OCI-LY1 (cell line): ENCODE data around the gene MET.

Source experiments
- H2AFZ ChIP-seq: fragments of 200-600 bp; sonication (generic), shearing (Covaris generic); 2 replicates; pipeline ENCODE4 v1.6.0; 2014; ENCODE audit warnings: antibody characterized with exemption, mild to moderate bottlenecking, low read length
- H3F3A ChIP-seq: fragments of 200-600 bp; sonication (generic), shearing (Covaris generic); 2 replicates; pipeline ENCODE4 v1.6.0; 2014; ENCODE audit warnings: mild to moderate bottlenecking, antibody characterized with exemption, low read length, moderate library complexity; ENCODE audit not compliant: insufficient read depth
- H3K27ac ChIP-seq: fragments of 200-600 bp; sonication (generic); 2 replicates; pipeline ENCODE4 v1.5.1; 2014; ENCODE audit warnings: low read length, mixed run types, mild to moderate bottlenecking, low read depth; ENCODE audit not compliant: poor library complexity, severe bottlenecking
- H3K27me3 ChIP-seq: fragments of 200-600 bp; sonication (generic); 2 replicates; pipeline ENCODE4 v1.6.0; 2014; ENCODE audit warnings: antibody characterized with exemption, mild to moderate bottlenecking, low read length, moderate library complexity; ENCODE audit not compliant: insufficient read depth
- H3K36me3 ChIP-seq: fragments of 200-600 bp; sonication (generic); 2 replicates; pipeline ENCODE4 v1.6.1; 2014; ENCODE audit warnings: mild to moderate bottlenecking, antibody characterized with exemption, low read length, moderate library complexity, mixed read lengths; ENCODE audit not compliant: insufficient read depth
- H3K4me1 ChIP-seq: fragments of 200-600 bp; sonication (generic); 2 replicates; pipeline ENCODE4 v1.5.1; 2014; ENCODE audit warnings: mild to moderate bottlenecking, low read length, moderate library complexity; ENCODE audit not compliant: insufficient read depth, severe bottlenecking
- H3K4me2 ChIP-seq: fragments of 200-600 bp; sonication (generic), shearing (Covaris generic); 2 replicates; pipeline ENCODE4 v1.6.1; 2014; ENCODE audit warnings: low read length
- H3K4me3 ChIP-seq: fragments of 200-600 bp; sonication (generic); 2 replicates; pipeline ENCODE4 v1.5.1; 2014; ENCODE audit warnings: low read length, low read depth, mild to moderate bottlenecking, mixed read lengths; ENCODE audit not compliant: poor library complexity, severe bottlenecking
- H3K79me2 ChIP-seq: fragments of 200-600 bp; shearing (Covaris generic); 2 replicates; pipeline ENCODE4 v1.6.1; 2016; ENCODE audit warnings: mixed run types, low read length, mixed read lengths; ENCODE audit not compliant: insufficient read depth
- H3K9ac ChIP-seq: fragments of 200-600 bp; sonication (generic), shearing (Covaris generic); 2 replicates; pipeline ENCODE4 v1.6.1; 2014; ENCODE audit warnings: mild to moderate bottlenecking, low read length, mixed read lengths
- H3K9me2 ChIP-seq: fragments of 200-600 bp; sonication (generic), shearing (Covaris generic); 2 replicates; pipeline ENCODE4 v1.6.1; 2014; ENCODE audit warnings: low read depth, mild to moderate bottlenecking, low read length, mixed read lengths
- H3K9me3 ChIP-seq: fragments of 200-600 bp; shearing (Covaris generic); 2 replicates; pipeline ENCODE4 v1.6.1; 2014; ENCODE audit warnings: low read length, mixed read lengths
- H4K20me1 ChIP-seq: fragments of 200-600 bp; sonication (generic), shearing (Covaris generic); 2 replicates; pipeline ENCODE4 v1.6.0; 2016; ENCODE audit warnings: mild to moderate bottlenecking, low read length; ENCODE audit not compliant: insufficient read depth
- CTCF ChIP-seq: fragments of 200-600 bp; sonication (generic), shearing (Covaris generic); IDR thresholded peaks from 2 replicates; pipeline ENCODE4 v1.5.1; 2017; ENCODE audit warnings: mild to moderate bottlenecking, antibody characterized with exemption, low read length, moderate library complexity, mixed read lengths
- EZH2 ChIP-seq: fragments of 200-600 bp; sonication (generic), shearing (Covaris generic); IDR thresholded peaks from 2 replicates; pipeline ENCODE4 v1.8.0; 2017; ENCODE audit warnings: borderline replicate concordance, mixed run types, mild to moderate bottlenecking, antibody characterized with exemption, low read length, moderate library complexity, mixed read lengths

The MET gene

GRCh38 chr7:116647861-116648260 is 24.1 kb upstream of the MET start:
- Histone ChIP-seq H3K4me3 (no peak overlapping the region), H3K4me1 (no peaks in the 10 kb centered on the region), H3K79me2 (no peaks in the 10 kb centered on the region), H2AFZ (no peak overlapping the region), H3K27ac (no peak overlapping the region), H3K36me3 (no peaks in the 10 kb centered on the region), H3K27me3 (no peaks in the 10 kb centered on the region), H3K9me3 (no peaks in the 10 kb centered on the region), H4K20me1 (no peaks in the 10 kb centered on the region), H3F3A (no peaks in the 10 kb centered on the region), H3K4me2 (no peak overlapping the region), H3K9ac (no peak overlapping the region), H3K9me2 (no peaks in the 10 kb centered on the region)
- TF ChIP-seq EZH2 (no peak), CTCF (no peak)

- no peaks in the 10 kb centered on the region for H3K9me2 ChIP-seq
- no peak overlapping the region for H3K9ac ChIP-seq
- H3K4me1 ChIP-seq, result no peaks in the 10 kb centered on the region
- no peak overlapping the region for H3K27ac ChIP-seq
- no peaks in the 10 kb centered on the region for H3K79me2 ChIP-seq
- TF ChIP-seq EZH2 (no peak), CTCF (no peak)
- no peaks in the 10 kb centered on the region for H3K27me3 ChIP-seq
- H3K4me3 ChIP-seq, result no peak overlapping the region
- H3K4me2 ChIP-seq, result no peak overlapping the region
- no peaks in the 10 kb centered on the region for H3K9me3 ChIP-seq
- H3F3A ChIP-seq, result no peaks in the 10 kb centered on the region
- no peak overlapping the region for H2AFZ ChIP-seq
- H3K36me3 ChIP-seq, result no peaks in the 10 kb centered on the region
- H4K20me1 ChIP-seq, result no peaks in the 10 kb centered on the region
These were observed 21.6 kb upstream of the MET start for GRCh38 chr7:116650436-116650835.

GRCh38 chr7:116652793-116653192 is 19.2 kb upstream of the MET start:
- no peaks in the 10 kb centered on the region for H3K9me3 ChIP-seq
- no peaks in the 10 kb centered on the region for H3K36me3 ChIP-seq
- H2AFZ ChIP-seq, result no peak overlapping the region
- no peak overlapping the region for H3K9ac ChIP-seq
- no peaks in the 10 kb centered on the region for H3K9me2 ChIP-seq
- H3K27ac ChIP-seq, result no peak overlapping the region
- no peaks in the 10 kb centered on the region for H3K4me1 ChIP-seq
- H3K79me2 ChIP-seq, result no peaks in the 10 kb centered on the region
- H3K27me3 ChIP-seq, result no peaks in the 10 kb centered on the region
- H3K4me2 ChIP-seq, result no peak overlapping the region
- TF ChIP-seq EZH2 (no peak), CTCF (no peak)
- H3K4me3 ChIP-seq, result no peak overlapping the region
- no peaks in the 10 kb centered on the region for H3F3A ChIP-seq
- H4K20me1 ChIP-seq, result no peaks in the 10 kb centered on the region
